ENCODE results near the gene PXDN.

GRCh38 chr2:1586251-1586922 is 157.9 kb downstream of the PXDN start:
- TF ChIP-seq OSR1 (CRISPR knock-in tag; IDR thresholded peaks at IDR 0.05) (no peak), ZFP3 (CRISPR knock-in tag; IDR thresholded peaks at IDR 0.05) (no peak), ZNF70 (CRISPR knock-in tag; IDR thresholded peaks at IDR 0.05) (no peak)
